WERI-Rb-1 (cell line): ENCODE results near the gene SH3PXD2B.
"Not testable (repeated sequence)": the region's sequence is repeated elsewhere in the genome, so short reads cannot be mapped to it uniquely, and the experiment has no call there.

Experiments
- DNase-seq: peaks from one replicate; pipeline ENCODE4 v3.0.0-alpha.2; 2020
- H3K27ac ChIP-seq: fragments of 250-450 bp; sonication (Bioruptor Pico); 2 replicates; pipeline ENCODE4 v1.5.1; 2020; ENCODE audit warnings: mild to moderate bottlenecking, moderate library complexity
- H3K27me3 ChIP-seq: fragments of 250-450 bp; sonication (Bioruptor Pico); 2 replicates; pipeline ENCODE4 v1.5.1; 2021; ENCODE audit warnings: mild to moderate bottlenecking, low read depth, moderate library complexity; ENCODE audit not compliant: insufficient read depth, severe bottlenecking
- H3K36me3 ChIP-seq: fragments of 250-450 bp; sonication (Bioruptor Pico); 2 replicates; pipeline ENCODE4 v1.5.1; 2020; ENCODE audit warnings: mild to moderate bottlenecking, moderate library complexity
- H3K4me3 ChIP-seq: 2 replicates; pipeline ENCODE4 v1.5.1; 2011; ENCODE audit warnings: low read depth, mild to moderate bottlenecking, control low read depth, low read length
- H3K9me3 ChIP-seq: fragments of 250-450 bp; sonication (Bioruptor Pico); 2 replicates; pipeline ENCODE4 v1.5.1; 2021; ENCODE audit warnings: mild to moderate bottlenecking, moderate library complexity; ENCODE audit not compliant: severe bottlenecking
- TF ChIP-seq, protein P1 (sequence below): IDR thresholded peaks from 2 replicates; pipeline ENCODE4 v1.5.1; 2011; ENCODE audit warnings: low read depth, mild to moderate bottlenecking, control low read depth, inconsistent platforms, low read length

The SH3PXD2B gene

GRCh38 chr5:172351240-172351778 lies 103.0 kb downstream of the SH3PXD2B start:
- TF ChIP-seq, protein P1, sequence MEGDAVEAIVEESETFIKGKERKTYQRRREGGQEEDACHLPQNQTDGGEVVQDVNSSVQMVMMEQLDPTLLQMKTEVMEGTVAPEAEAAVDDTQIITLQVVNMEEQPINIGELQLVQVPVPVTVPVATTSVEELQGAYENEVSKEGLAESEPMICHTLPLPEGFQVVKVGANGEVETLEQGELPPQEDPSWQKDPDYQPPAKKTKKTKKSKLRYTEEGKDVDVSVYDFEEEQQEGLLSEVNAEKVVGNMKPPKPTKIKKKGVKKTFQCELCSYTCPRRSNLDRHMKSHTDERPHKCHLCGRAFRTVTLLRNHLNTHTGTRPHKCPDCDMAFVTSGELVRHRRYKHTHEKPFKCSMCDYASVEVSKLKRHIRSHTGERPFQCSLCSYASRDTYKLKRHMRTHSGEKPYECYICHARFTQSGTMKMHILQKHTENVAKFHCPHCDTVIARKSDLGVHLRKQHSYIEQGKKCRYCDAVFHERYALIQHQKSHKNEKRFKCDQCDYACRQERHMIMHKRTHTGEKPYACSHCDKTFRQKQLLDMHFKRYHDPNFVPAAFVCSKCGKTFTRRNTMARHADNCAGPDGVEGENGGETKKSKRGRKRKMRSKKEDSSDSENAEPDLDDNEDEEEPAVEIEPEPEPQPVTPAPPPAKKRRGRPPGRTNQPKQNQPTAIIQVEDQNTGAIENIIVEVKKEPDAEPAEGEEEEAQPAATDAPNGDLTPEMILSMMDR = no peak
- H3K27me3 ChIP-seq = no peaks in the 10 kb centered on the region
- no peaks in the 10 kb centered on the region for H3K9me3 ChIP-seq
- no peaks in the 10 kb centered on the region; the same call in 1 of the 2 replicates for H3K36me3 ChIP-seq
- no peak overlapping the region for H3K4me3 ChIP-seq
- DNase-seq = no peak
- H3K27ac ChIP-seq = peak overlapping the region; percentile 19; the same call in 1 of the 2 replicates

GRCh38 chr5:172350212-172351181 lies 103.8 kb downstream of the SH3PXD2B start:
- Histone ChIP-seq H3K27ac (peak overlapping the region; percentile 61), H3K9me3 (no peaks in the 10 kb centered on the region), H3K4me3 (no peak overlapping the region), H3K36me3 (no peaks in the 10 kb centered on the region; the same call in 1 of the 2 replicates), H3K27me3 (no peaks in the 10 kb centered on the region)
- TF ChIP-seq, protein P1 = no peak
- DNase-seq = peak; percentile 91

- H3K27me3 ChIP-seq, H3K9me3 ChIP-seq, H3K27ac ChIP-seq, DNase-seq, H3K36me3 ChIP-seq, H3K4me3 ChIP-seq: not testable (repeated sequence)
Observed at GRCh38 chr5:172348733-172349132, 105.6 kb downstream of the SH3PXD2B start.

GRCh38 chr5:172348084-172348483 lies 106.2 kb downstream of the SH3PXD2B start:
- TF ChIP-seq, protein P1 = no peak
- Histone ChIP-seq H3K9me3 (no peaks in the 10 kb centered on the region), H3K27me3 (no peaks in the 10 kb centered on the region), H3K36me3 (no peaks in the 10 kb centered on the region; the same call in 1 of the 2 replicates), H3K27ac (no peak overlapping the region), H3K4me3 (no peak overlapping the region)
- DNase-seq = no peak

DNA sequence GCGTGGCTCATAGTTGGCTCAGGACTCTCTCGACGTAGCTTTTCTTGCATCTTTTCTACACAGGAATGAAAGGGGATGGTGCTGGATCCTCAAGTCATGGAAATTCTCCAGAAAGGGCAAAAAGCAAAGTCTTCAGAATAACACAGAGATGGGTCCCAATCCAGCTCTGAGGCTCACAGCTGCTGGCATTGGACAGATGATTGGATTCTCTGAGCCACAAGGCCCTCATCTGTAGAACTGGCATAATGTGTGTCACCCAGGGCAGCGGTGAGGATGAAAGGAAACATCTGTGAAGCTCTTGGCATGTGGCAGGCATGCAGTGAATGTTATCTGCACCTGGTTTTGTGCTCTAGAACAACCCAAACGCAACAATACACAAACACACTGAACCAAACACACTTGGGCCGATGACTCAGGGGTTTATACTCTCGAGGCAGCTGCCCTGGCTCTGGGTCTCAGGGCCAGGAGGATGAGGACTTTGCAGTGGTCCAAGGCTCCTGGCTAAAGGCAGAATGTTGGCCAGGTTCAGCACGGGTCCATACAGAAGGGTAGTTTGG lies 106.8 kb downstream of the SH3PXD2B start:
- H3K27me3 ChIP-seq = no peaks in the 10 kb centered on the region
- no peak overlapping the region for H3K4me3 ChIP-seq
- no peaks in the 10 kb centered on the region for H3K9me3 ChIP-seq
- DNase-seq = no peak
- no peak overlapping the region for H3K27ac ChIP-seq
- no peaks in the 10 kb centered on the region; the same call in 1 of the 2 replicates for H3K36me3 ChIP-seq
- TF ChIP-seq, protein P1 = no peak

DNA sequence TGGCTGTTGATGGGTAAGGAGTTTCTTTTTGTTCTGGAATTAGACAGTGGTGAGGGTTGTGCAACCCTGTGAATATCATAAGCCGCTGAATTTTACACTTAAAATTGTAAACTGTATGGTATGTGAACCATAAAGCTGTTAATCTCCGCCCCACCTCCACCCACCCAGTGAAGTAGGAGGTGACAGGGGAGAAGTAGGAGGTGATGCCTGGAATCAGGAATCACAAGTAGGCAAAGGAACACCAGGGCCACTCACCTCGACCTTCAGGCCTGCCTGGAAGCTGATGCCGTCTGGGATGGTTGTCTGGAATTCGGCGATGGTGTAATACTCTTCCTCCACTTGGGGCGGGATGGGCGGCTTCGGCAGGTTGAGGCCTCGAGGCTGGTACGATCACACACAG lies 108.4 kb downstream of the SH3PXD2B start:
- TF ChIP-seq, protein P1 = no peak
- H3K9me3 ChIP-seq = no peaks in the 10 kb centered on the region
- H3K27ac ChIP-seq = no peak overlapping the region
- H3K36me3 ChIP-seq = no peaks in the 10 kb centered on the region; the same call in 1 of the 2 replicates
- no peaks in the 10 kb centered on the region for H3K27me3 ChIP-seq
- no peak overlapping the region for H3K4me3 ChIP-seq
- no peak for DNase-seq
